ENCODE data around the gene HSD17B14.
A peak's percentile ranks its signal among the peaks of the same experiment; 100 is the strongest.

The HSD17B14 gene

GRCh38 chr19:48837051-48837524 is 797 bp upstream of the HSD17B14 start:
- Histone ChIP-seq H3K27ac (peak overlapping the region; percentile 85 to 88), H3K4me3 (peak overlapping the region; percentile 68)
- no peak for TF ChIP-seq CTCF (IDR thresholded peaks at IDR 0.05)
- DNase-seq (ENCODE audit: low spot score) = peak; percentile 93

- Histone ChIP-seq H3K27ac (peak overlapping the region; percentile 85 to 88), H3K4me3 (peak overlapping the region; percentile 68)
- DNase-seq (ENCODE audit: low spot score) = peak; percentile 93
- peak; percentile 74 for TF ChIP-seq CTCF (IDR thresholded peaks at IDR 0.05)
Observed at GRCh38 chr19:48835734-48836088, 580 bp downstream of the HSD17B14 start.

GRCh38 chr19:48833977-48834376 is 2.3 kb downstream of the HSD17B14 start:
- no peak for TF ChIP-seq CTCF (IDR thresholded peaks at IDR 0.05)
- no peak for DNase-seq (ENCODE audit: low spot score)
- H3K4me3 ChIP-seq = no peak overlapping the region
- no peak overlapping the region for H3K27ac ChIP-seq

- no peak for TF ChIP-seq CTCF (IDR thresholded peaks at IDR 0.05)
- Histone ChIP-seq H3K27ac (no peak overlapping the region), H3K4me3 (no peak overlapping the region)
- DNase-seq (ENCODE audit: low spot score) = no peak
Observed at GRCh38 chr19:48833049-48833448, 3.2 kb downstream of the HSD17B14 start.

GRCh38 chr19:48830965-48831364 is 5.3 kb downstream of the HSD17B14 start:
- no peak for TF ChIP-seq CTCF (IDR thresholded peaks at IDR 0.05)
- no peak overlapping the region for H3K27ac ChIP-seq

GRCh38 chr19:48830088-48830487 is 6.2 kb downstream of the HSD17B14 start:
- no peak for TF ChIP-seq CTCF (IDR thresholded peaks at IDR 0.05)
- Histone ChIP-seq H3K27ac (no peak overlapping the region), H3K4me3 (no peak overlapping the region)
- DNase-seq (ENCODE audit: low spot score) = no peak

More at GRCh38 chr19:48830965-48831364, 5.3 kb downstream of the HSD17B14 start:
- no peak for DNase-seq (ENCODE audit: low spot score)
- H3K4me3 ChIP-seq = no peak overlapping the region

GRCh38 chr19:48826606-48827020 is 9.7 kb downstream of the HSD17B14 start:
- no peak for DNase-seq (ENCODE audit: low spot score)
- H3K27ac ChIP-seq = no peak overlapping the region
- TF ChIP-seq CTCF (IDR thresholded peaks at IDR 0.05) = no peak
- H3K4me3 ChIP-seq = no peak overlapping the region
